Natural killer cell treated with Interleukin-12 subunit alpha and Interleukin-12 subunit beta and Interleukin-15 and Interleukin-18, amount 100 ng/mL, for 72 hours (primary cell): Measurements from ENCODE around the gene SVEP1. TPM values are rescaled to one million over a fixed set of nuclear protein-coding genes. Genes with fewer than 3 reads are reported as not detected.

Source experiments
- ATAC-seq, 2 donors: fragments of 150-1000 bp; cut with Tn5 transposase in 1 of 2; sonication (Bioruptor Pico), chemical (Tn5 transposase) in 1 of 2; 2 replicates each; pipeline ENCODE4 v1.10.0; 2021
- DNase-seq: peaks from one replicate; pipeline ENCODE4 v3.0.0; 2022; ENCODE audit warnings: low spot score
- H3K27ac Mint-ChIP-seq, 2 donors: 1 replicate in 1 of 2; 2 replicates in 1 of 2; pipeline ENCODE4 v1.8.0; 2022; ENCODE audit warnings: mixed read lengths in 2 of 2, mild to moderate bottlenecking in 1 of 2, moderate library complexity in 1 of 2
- H3K27me3 Mint-ChIP-seq, 2 donors: 1 replicate in 1 of 2; 2 replicates in 1 of 2; pipeline ENCODE4 v1.8.0; 2022; ENCODE audit warnings: mixed read lengths in 2 of 2
- H3K36me3 Mint-ChIP-seq: one replicate; pipeline ENCODE4 v1.8.0; 2022; ENCODE audit warnings: mixed read lengths
- H3K4me1 Mint-ChIP-seq, 2 donors: 1 replicate in 1 of 2; 2 replicates in 1 of 2; pipeline ENCODE4 v1.8.0; 2022; ENCODE audit warnings: low read depth in 2 of 2, mixed read lengths in 2 of 2, mild to moderate bottlenecking in 1 of 2
- H3K4me3 Mint-ChIP-seq: one replicate; pipeline ENCODE4 v1.8.0; 2022; ENCODE audit warnings: mixed read lengths
- H3K9me3 Mint-ChIP-seq: 2 replicates; pipeline ENCODE4 v1.8.0; 2022; ENCODE audit warnings: mixed read lengths
- total RNA-seq, 2 donors: library from RNA; stranded (reverse); gene quantifications; one replicate each; pipeline ENCODE4 v1.2.3, GENCODE V29; 2022

The SVEP1 gene
- total RNA-seq, 2 donors from 2014 or later: not detected

DNA sequence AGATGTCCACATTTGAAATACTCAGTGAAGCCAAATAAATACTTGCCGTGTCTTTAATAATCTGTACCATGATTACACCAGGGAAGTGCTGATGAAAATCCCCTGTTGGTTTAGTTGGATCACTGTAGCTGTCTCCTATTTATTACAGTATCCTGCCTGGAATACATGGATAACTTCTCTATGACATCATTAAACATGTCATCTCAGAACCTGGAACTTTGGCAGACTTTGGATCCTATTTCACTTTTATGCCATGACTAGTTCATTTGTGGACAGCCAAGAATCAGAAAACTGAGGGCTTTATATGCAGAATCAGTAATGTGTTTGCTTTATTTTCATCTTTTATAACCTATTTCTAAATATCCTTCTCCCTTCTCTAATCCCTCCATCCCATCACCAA lies 241.8 kb downstream of the SVEP1 start, which contains the start of gene TXNDC8:
Gene TXNDC8 (minus strand): TSS at position 137 of the 400 bp plus-strand sequence.
- no peak within 1 kb of the TSS for H3K4me3 Mint-ChIP-seq
- H3K9me3 Mint-ChIP-seq: peaks cover 4% of the 10 kb centered on the region
- peaks cover 0 to 10% of the 10 kb centered on the region in 2 donors for H3K27me3 Mint-ChIP-seq
- no peaks in the 10 kb centered on the region for H3K36me3 Mint-ChIP-seq
- H3K27ac Mint-ChIP-seq: no peak within 1 kb of the TSS
- no peak for ATAC-seq
- no peak for DNase-seq
- H3K4me1 Mint-ChIP-seq: no peaks in the 10 kb centered on the region

DNA sequence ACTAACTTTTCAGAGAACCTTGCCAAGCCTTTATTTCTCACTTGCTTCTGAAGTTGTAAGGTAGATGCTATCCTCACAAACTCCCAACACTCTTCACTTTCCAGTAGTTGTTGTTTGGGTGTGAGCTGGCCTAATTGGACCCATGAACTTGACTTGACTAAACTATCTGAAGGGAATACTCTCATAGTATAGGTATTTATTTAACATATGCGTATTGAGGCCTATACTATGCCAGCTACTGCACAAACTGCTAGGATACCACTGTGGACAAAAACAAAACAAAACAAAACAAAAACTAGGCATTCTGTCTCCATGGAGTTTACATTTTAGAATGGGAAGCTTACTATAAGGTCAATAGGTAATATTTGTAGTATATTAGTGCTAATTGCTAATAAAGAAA lies 243.2 kb downstream of the SVEP1 start:
- H3K27ac Mint-ChIP-seq: no peak overlapping the region
- H3K4me3 Mint-ChIP-seq: no peak overlapping the region
- ATAC-seq: no peak
- H3K4me1 Mint-ChIP-seq: no peaks in the 10 kb centered on the region
- H3K9me3 Mint-ChIP-seq: peaks cover 4% of the 10 kb centered on the region
- DNase-seq: no peak
- peaks cover 0 to 12% of the 10 kb centered on the region in 2 donors for H3K27me3 Mint-ChIP-seq
- no peaks in the 10 kb centered on the region for H3K36me3 Mint-ChIP-seq

DNA sequence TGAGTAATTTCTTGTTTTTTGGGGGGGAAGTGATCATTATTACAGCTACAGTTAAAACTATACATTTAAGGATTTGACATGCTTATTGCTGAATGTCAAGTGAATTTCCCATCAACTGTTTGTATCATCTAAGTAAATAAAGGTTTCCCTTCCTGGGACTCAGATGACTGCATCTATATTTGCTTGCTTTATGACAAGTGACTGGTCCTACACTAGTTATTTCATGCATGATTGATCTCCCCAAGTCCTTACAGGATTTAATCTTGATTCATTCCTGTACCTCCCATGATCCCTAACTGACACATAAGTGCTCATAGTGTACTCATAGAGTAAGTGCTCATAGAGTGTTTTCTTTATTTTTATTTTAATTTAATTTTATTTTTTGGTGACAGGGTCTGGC lies 244.7 kb downstream of the SVEP1 start:
- peaks cover 4% of the 10 kb centered on the region for H3K9me3 Mint-ChIP-seq
- H3K4me3 Mint-ChIP-seq: no peak overlapping the region
- DNase-seq: no peak
- H3K27ac Mint-ChIP-seq: no peak overlapping the region
- H3K36me3 Mint-ChIP-seq: no peaks in the 10 kb centered on the region
- no peak for ATAC-seq
- peaks cover 0 to 12% of the 10 kb centered on the region in 2 donors for H3K27me3 Mint-ChIP-seq
- no peaks in the 10 kb centered on the region for H3K4me1 Mint-ChIP-seq

DNA sequence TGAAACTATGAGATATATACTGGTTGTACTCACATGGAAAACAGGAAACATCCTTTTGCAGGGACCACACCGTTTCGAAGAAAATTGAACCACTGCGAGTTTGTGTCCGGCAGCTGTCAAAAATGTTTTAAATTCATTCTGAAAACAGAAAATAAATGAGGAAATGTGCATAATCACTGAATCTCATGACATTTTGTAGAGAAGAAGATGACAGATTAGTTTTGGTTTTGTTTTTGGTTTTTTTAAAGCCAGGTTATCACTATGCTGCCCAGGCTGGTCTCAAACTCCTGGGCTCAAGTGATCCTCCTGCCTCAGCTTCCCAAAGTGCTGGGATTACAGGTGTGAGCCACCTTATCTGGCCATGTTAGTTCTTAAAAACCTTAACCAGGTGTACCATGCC lies 245.4 kb downstream of the SVEP1 start:
- no peaks in the 10 kb centered on the region for H3K4me1 Mint-ChIP-seq
- H3K36me3 Mint-ChIP-seq: no peaks in the 10 kb centered on the region
- H3K4me3 Mint-ChIP-seq: no peak overlapping the region
- H3K27me3 Mint-ChIP-seq: peaks cover 0 to 12% of the 10 kb centered on the region in 2 donors
- H3K27ac Mint-ChIP-seq: no peak overlapping the region
- ATAC-seq: no peak
- peaks cover 4% of the 10 kb centered on the region for H3K9me3 Mint-ChIP-seq
- DNase-seq: no peak

DNA sequence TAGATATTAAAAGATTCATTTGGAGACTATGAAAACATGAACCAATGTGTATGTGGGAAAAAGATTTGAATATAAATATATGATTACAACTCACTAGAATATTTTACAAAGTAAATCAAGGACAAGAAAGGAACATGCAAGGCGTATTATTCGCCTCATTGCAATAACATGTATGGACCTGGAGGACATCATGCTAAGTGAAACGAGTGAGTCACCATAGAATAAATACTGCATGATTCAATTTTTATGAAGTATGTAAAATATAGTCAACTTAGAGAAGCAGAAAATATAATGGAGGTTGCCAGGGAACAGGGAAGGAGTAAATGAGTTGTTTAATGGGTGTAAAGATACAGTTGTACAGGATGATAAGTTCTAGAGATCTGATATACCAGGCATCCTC lies 246.8 kb downstream of the SVEP1 start:
- no peak overlapping the region for H3K27ac Mint-ChIP-seq
- ATAC-seq: no peak
- peaks cover 4% of the 10 kb centered on the region for H3K9me3 Mint-ChIP-seq
- DNase-seq: no peak
- no peaks in the 10 kb centered on the region for H3K36me3 Mint-ChIP-seq
- H3K4me1 Mint-ChIP-seq: no peaks in the 10 kb centered on the region
- no peak overlapping the region for H3K4me3 Mint-ChIP-seq
- peaks cover 0 to 12% of the 10 kb centered on the region in 2 donors for H3K27me3 Mint-ChIP-seq

DNA sequence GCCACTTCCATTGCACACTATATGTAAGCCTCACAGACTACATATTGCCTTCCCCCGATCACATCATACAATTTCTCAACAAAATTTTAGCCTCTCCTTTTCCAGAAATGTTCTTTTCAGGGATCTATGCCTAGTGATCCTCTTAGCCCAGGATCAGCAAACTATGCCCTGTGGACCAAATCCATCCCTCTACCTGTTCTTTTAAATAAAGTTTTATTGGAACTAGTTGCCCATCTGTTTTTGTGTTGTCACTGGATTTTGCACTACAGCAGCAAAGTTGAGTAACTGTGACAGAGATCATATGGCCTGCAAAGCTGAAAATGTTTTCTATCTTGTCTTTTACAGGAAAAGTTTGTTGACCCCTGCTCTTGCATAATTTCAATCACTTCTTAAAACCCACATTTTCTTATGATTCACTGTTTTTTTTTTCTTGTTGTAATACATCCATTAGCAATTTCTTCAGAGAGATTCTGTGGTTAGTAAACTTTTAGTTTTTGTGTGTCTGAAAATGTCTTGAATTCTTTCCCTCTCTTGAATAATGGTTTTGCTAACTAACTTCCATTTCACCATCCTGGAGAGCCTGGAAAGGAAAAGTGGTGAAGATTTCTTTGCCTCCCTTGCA lies 248.9 kb downstream of the SVEP1 start:
- Mint-ChIP-seq H3K27me3 (peaks cover 0 to 11% of the 10 kb centered on the region in 2 donors), H3K27ac (no peak overlapping the region), H3K36me3 (no peaks in the 10 kb centered on the region), H3K4me3 (no peak overlapping the region), H3K4me1 (no peaks in the 10 kb centered on the region), H3K9me3 (peaks cover 4% of the 10 kb centered on the region)
- ATAC-seq (no peak), DNase-seq (no peak)

DNA sequence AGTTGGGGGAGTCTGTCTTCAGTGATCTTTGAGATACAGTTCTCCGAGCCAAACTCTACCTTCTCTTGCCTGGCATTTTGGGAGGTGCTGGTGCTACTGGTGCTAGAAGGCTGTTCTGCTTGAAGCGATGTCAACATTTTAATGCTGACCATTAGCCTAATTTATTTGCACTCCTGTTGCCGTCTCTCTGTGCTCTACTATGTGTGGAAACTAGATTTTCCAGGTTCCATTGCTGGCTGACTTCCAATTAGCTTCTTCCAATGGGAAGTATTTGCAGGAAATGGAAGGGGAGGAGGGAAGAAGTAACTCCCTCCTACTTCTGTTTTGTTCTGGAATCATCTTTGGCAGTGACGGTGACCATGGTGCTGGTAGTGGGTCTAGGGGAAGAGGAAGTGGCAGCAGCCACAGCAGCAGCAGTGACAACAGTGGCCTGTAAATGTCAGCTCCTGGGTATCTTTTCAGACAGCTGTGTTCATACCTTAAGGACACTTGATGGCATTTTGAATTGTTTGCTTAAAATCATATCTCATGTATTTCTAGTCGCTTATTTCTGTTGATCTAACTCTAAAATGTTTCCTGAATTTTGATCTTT lies 249.8 kb downstream of the SVEP1 start:
- H3K36me3 Mint-ChIP-seq: no peaks in the 10 kb centered on the region

DNA sequence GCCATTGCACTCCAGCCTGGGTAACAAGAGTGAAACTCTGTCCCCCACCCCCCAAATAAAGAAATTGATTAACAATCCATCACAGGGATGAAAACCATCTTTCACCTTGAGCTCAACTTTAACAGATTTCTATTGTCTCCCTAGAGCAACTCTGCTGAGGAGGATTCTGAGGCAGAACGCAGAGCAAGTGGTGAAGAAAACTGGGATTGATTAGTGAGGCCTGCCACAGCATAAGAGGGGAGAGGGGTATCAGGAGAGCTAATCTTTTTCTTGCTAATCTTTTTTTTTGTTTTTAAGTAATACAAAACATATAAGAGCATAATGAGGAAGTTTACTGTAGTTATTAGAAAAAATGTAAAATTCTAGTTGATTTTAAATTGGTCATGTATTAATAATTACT lies 250.8 kb downstream of the SVEP1 start:
- no peaks in the 10 kb centered on the region for H3K9me3 Mint-ChIP-seq
- ATAC-seq: no peak

More for the DNA sequence above, 249.8 kb downstream of the SVEP1 start:
- no peak for ATAC-seq
- H3K9me3 Mint-ChIP-seq: no peaks in the 10 kb centered on the region
- peaks cover 0 to 6% of the 10 kb centered on the region in 2 donors for H3K27me3 Mint-ChIP-seq
- H3K4me1 Mint-ChIP-seq: no peaks in the 10 kb centered on the region
- H3K27ac Mint-ChIP-seq: no peak overlapping the region
- no peak for DNase-seq
- H3K4me3 Mint-ChIP-seq: no peak overlapping the region

DNA sequence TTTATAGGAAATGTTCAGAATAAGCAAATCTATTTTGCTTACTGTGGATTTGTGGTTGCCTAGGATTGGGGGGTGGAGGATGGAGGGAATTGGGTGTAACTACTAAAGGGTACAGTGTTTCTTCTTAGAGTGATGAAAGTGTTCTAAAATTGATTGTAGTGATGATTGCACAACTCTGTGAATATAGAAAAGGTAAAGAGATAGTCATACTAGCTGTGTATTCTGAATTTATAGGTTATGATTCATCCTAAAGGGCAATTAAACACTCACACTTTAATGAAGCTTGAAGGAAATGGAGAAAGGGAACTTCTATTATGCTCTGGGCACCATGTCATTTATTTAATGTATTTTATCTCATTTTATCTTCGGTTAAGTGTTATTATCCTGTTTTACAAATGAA lies 251.8 kb downstream of the SVEP1 start:
- Mint-ChIP-seq H3K4me1 (no peaks in the 10 kb centered on the region), H3K9me3 (no peaks in the 10 kb centered on the region), H3K4me3 (no peak overlapping the region), H3K36me3 (no peaks in the 10 kb centered on the region), H3K27me3 (peaks cover 2 to 9% of the 10 kb centered on the region in 2 donors), H3K27ac (no peak overlapping the region)
- no peak for ATAC-seq
- DNase-seq: no peak

More for the DNA sequence above, 250.8 kb downstream of the SVEP1 start:
- no peak for DNase-seq
- Mint-ChIP-seq H3K4me1 (no peaks in the 10 kb centered on the region), H3K36me3 (no peaks in the 10 kb centered on the region), H3K4me3 (no peak overlapping the region), H3K27ac (no peak overlapping the region), H3K27me3 (peaks cover 0 to 6% of the 10 kb centered on the region in 2 donors)

DNA sequence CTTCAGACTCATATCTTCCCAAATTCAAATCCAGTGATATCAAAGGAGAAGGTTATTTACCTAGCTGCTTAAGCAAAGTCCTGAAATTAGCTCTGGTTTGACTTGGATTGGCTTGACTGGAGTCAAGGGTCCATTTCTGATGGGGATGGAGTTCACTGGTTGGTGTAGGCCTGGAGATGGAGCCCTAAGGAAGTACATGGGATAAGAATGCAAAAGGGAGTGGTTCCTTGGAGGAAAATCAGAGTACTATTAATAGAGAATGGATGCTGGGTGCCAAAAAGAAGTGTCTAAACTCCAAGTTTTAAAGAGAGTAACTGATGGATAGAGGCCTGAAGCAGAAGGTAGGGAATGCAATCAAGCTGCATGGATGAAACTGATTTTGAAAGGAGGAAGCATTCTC lies 255.7 kb downstream of the SVEP1 start:
- no peaks in the 10 kb centered on the region for H3K9me3 Mint-ChIP-seq
- H3K36me3 Mint-ChIP-seq: no peaks in the 10 kb centered on the region
- no peak overlapping the region for H3K27ac Mint-ChIP-seq
- H3K27me3 Mint-ChIP-seq: peaks cover 5 to 18% of the 10 kb centered on the region in 2 donors
- H3K4me1 Mint-ChIP-seq: no peaks in the 10 kb centered on the region
- no peak for DNase-seq
- H3K4me3 Mint-ChIP-seq: no peak overlapping the region
- no peak for ATAC-seq

DNA sequence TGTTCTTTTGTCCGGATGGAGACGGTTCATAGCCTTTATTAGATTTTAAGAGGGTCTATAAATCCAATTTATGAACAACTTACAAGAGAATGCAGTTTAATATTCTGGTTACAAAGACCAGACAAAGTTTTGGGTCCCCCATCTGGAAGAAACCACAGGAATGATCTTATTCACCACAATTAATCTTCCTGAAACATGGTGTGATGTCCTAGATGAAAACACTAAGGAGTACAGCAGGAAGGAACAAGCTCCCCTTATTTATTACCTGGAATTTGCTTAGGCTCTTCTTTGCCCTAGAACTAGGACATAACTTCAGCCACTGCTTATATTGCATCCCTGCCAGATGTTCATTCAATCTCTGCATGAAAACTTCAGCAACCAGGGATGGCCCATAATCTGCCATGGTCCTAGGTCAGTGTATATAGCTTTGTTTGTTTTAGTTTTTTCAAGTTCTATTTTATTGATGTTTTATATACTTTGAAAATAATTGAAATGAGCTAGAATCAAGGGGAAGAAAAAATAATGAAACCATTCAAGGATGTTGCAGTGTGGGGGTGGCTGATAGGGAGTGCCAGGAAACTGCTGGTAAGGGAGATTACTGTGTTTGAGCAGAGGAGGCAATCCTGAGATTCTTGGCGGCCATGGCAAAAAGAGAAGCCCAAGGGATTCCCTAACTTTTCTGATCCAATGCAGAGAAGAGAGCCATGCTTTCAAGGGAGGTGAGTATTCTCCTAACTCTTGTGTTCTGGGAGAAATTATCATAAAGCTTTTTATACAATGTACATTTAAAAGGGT lies 258.7 kb downstream of the SVEP1 start:
- peaks cover 5 to 18% of the 10 kb centered on the region in 2 donors for H3K27me3 Mint-ChIP-seq
- DNase-seq (no peak), ATAC-seq (no peak)
- no peak overlapping the region for H3K4me3 Mint-ChIP-seq
- H3K36me3 Mint-ChIP-seq: no peaks in the 10 kb centered on the region
- H3K27ac Mint-ChIP-seq: no peak overlapping the region
- H3K4me1 Mint-ChIP-seq: peaks cover 7% of the 10 kb centered on the region in 2 donors
- no peaks in the 10 kb centered on the region for H3K9me3 Mint-ChIP-seq

DNA sequence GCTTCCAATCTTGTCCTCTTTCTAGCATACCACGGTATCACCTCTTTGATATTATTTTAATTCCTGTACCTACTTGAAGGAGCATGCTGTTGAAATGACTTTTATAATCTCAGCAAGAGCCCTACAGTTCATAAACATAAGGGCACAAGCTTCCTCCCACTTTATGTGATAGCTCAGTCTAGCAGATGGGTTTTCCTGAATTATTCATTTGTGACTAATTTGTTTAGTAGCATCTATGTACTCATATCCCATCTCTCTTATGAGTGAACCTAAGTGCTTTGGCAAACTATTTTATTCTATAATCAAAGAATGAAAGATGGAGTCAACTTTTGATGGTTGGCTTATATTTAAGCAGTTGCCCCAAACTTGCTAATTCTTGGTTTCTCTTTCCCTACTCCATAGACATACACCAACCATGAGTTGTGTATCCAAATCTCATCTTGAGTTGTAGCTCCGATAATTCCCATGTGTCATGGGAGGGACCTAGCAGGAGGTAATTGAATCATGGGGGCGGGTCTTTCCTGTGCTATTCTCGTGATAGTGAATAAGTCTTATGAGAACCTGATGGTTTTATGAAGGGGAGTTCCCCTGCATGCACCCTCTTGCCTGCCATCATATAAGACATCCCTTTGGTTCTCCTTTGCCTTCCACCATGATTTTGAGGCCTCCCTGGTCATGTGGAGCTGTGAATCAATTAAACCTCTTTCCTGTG lies 259.6 kb downstream of the SVEP1 start:
- no peak overlapping the region for H3K4me3 Mint-ChIP-seq

DNA sequence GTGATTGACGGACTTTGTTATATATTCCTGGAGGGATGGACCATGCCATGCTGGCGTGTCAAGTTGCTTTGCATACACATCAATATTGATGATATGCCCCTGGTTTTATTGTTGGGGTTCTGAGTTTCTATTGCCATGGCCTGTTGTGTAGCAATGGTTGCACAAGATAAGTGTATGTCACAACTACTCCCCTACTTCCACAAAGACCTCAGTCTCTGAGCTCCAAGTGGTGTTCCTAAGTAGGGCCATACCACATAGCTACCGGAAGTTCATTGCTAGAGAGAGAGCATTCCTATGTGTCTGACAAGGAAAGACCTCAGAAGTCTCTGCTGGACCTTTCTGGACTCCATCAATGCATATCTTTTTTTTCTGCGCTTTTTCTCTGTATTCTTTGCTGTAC lies 261.6 kb downstream of the SVEP1 start:
- Mint-ChIP-seq H3K9me3 (no peaks in the 10 kb centered on the region), H3K27me3 (peaks cover 3 to 13% of the 10 kb centered on the region in 2 donors), H3K4me3 (no peak overlapping the region), H3K36me3 (no peaks in the 10 kb centered on the region), H3K4me1 (peaks cover 7% of the 10 kb centered on the region in 2 donors), H3K27ac (no peak overlapping the region)
- ATAC-seq (no peak), DNase-seq (no peak)

More for the DNA sequence above, 259.6 kb downstream of the SVEP1 start:
- H3K27me3 Mint-ChIP-seq: peaks cover 5 to 18% of the 10 kb centered on the region in 2 donors
- no peak overlapping the region for H3K27ac Mint-ChIP-seq
- no peak for ATAC-seq
- no peak for DNase-seq
- H3K4me1 Mint-ChIP-seq: peaks cover 7% of the 10 kb centered on the region in 2 donors
- no peaks in the 10 kb centered on the region for H3K9me3 Mint-ChIP-seq
- no peaks in the 10 kb centered on the region for H3K36me3 Mint-ChIP-seq
